ENCODE results near the gene HAPSTR1. TPM values are rescaled to one million over a fixed set of nuclear protein-coding genes. Genes with fewer than 3 reads are reported as not detected.

HAPSTR1 gene
- total and polyA plus RNA-seq, 2 experiments from 2014 or later, result 9.5 to 66.0 TPM

- Mint-ChIP-seq H3K27me3 (ENCODE audit: insufficient read depth, low read depth, poor library complexity) (peaks cover 6% of the 10 kb centered on the region), H3K36me3 (ENCODE audit: low read depth) (no peaks in the 10 kb centered on the region), H3K27ac (no peak overlapping the region), H3K9me3 (no peaks in the 10 kb centered on the region), H3K4me1 (no peaks in the 10 kb centered on the region), H3K4me3 (no peak overlapping the region)
- no peaks in the 10 kb centered on the region for H4K20me1 ChIP-seq (replicated peaks; ENCODE audit: insufficient read depth)
- H3K27ac ChIP-seq (ENCODE audit: low read depth), result no peak overlapping the region
- no peaks in the 10 kb centered on the region for H3K79me2 ChIP-seq (replicated peaks; ENCODE audit: insufficient read depth)
- no peaks in the 10 kb centered on the region for H3K4me1 ChIP-seq (ENCODE audit: insufficient read depth)
- no peaks in the 10 kb centered on the region for H3K36me3 ChIP-seq (ENCODE audit: insufficient read depth)
- TF ChIP-seq EZH2 (IDR thresholded peaks at IDR 0.05; ENCODE audit: low read depth, unreplicated experiment) (no peak), ZNF331 (CRISPR knock-in tag; IDR thresholded peaks at IDR 0.05; ENCODE audit: low read depth) (no peak), ZNF114 (CRISPR knock-in tag; IDR thresholded peaks at IDR 0.05) (no peak), NANOG (IDR thresholded peaks at IDR 0.05; ENCODE audit: borderline replicate concordance) (no peak)
- TF ChIP-seq, protein P1, sequence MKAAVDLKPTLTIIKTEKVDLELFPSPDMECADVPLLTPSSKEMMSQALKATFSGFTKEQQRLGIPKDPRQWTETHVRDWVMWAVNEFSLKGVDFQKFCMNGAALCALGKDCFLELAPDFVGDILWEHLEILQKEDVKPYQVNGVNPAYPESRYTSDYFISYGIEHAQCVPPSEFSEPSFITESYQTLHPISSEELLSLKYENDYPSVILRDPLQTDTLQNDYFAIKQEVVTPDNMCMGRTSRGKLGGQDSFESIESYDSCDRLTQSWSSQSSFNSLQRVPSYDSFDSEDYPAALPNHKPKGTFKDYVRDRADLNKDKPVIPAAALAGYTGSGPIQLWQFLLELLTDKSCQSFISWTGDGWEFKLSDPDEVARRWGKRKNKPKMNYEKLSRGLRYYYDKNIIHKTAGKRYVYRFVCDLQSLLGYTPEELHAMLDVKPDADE (IDR thresholded peaks at IDR 0.05), result no peak
- H3K27me3 ChIP-seq (ENCODE audit: insufficient read depth), result no peaks in the 10 kb centered on the region
- no peaks in the 10 kb centered on the region for H3F3A ChIP-seq (replicated peaks; ENCODE audit: low read depth)
- no peaks in the 10 kb centered on the region; the same call in 1 of the 2 replicates for H3K9me2 ChIP-seq (ENCODE audit: insufficient read depth)
- DNase-seq (ENCODE audit: low spot score) (no peak), ATAC-seq (no peak)
- H3K4me3 ChIP-seq, result no peak overlapping the region
- H2AFZ ChIP-seq, result no peak overlapping the region; the same call in 1 of the 2 replicates
- H3K4me2 ChIP-seq, result no peak overlapping the region
Observed at GRCh38 chr16:9058211-9058610, 33.2 kb upstream of the HAPSTR1 start.

- Histone ChIP-seq H4K20me1 (replicated peaks; ENCODE audit: insufficient read depth) (no peaks in the 10 kb centered on the region), H3K9me2 (ENCODE audit: insufficient read depth) (no peaks in the 10 kb centered on the region), H3K27ac (ENCODE audit: low read depth) (no peak overlapping the region), H3K4me3 (no peak overlapping the region), H3F3A (replicated peaks; ENCODE audit: low read depth) (no peaks in the 10 kb centered on the region), H2AFZ (no peak overlapping the region), H3K27me3 (ENCODE audit: insufficient read depth) (no peaks in the 10 kb centered on the region), H3K79me2 (replicated peaks; ENCODE audit: insufficient read depth) (no peaks in the 10 kb centered on the region), H3K4me2 (no peak overlapping the region), H3K4me1 (ENCODE audit: insufficient read depth) (no peaks in the 10 kb centered on the region), H3K36me3 (ENCODE audit: insufficient read depth) (no peaks in the 10 kb centered on the region)
- ATAC-seq (no peak), DNase-seq (ENCODE audit: low spot score) (no peak)
- H3K27ac Mint-ChIP-seq, result no peak overlapping the region
- TF ChIP-seq STAT1 (IDR thresholded peaks at IDR 0.05; ENCODE audit: unreplicated experiment) (no peak), EZH2phosphoT487 (IDR thresholded peaks at IDR 0.05; ENCODE audit: unreplicated experiment) (no peak), NANOG (IDR thresholded peaks at IDR 0.05; ENCODE audit: borderline replicate concordance) (no peak), JUNB (IDR thresholded peaks at IDR 0.05; ENCODE audit: unreplicated experiment) (no peak), EZH2 (IDR thresholded peaks at IDR 0.05; ENCODE audit: low read depth, unreplicated experiment) (no peak), ZNF331 (CRISPR knock-in tag; IDR thresholded peaks at IDR 0.05; ENCODE audit: low read depth) (no peak), ZNF114 (CRISPR knock-in tag; IDR thresholded peaks at IDR 0.05) (no peak), POLR2AphosphoS5 (IDR thresholded peaks at IDR 0.05; ENCODE audit: low read depth) (no peak), ZNF462 (CRISPR knock-in tag; IDR thresholded peaks at IDR 0.05) (no peak)
- peaks cover 4% of the 10 kb centered on the region for H3K27me3 Mint-ChIP-seq (ENCODE audit: insufficient read depth, low read depth, poor library complexity)
- H3K36me3 Mint-ChIP-seq (ENCODE audit: low read depth), result no peaks in the 10 kb centered on the region
- no peaks in the 10 kb centered on the region for H3K9me3 Mint-ChIP-seq
- no peaks in the 10 kb centered on the region for H3K4me1 Mint-ChIP-seq
- H3K4me3 Mint-ChIP-seq, result no peak overlapping the region
Observed at GRCh38 chr16:9060225-9060624, 31.2 kb upstream of the HAPSTR1 start.
